HG03095 (cell line): ENCODE measurements around the gene PDIA4.

Experiments used
- ATAC-seq: cut with Tn5 transposase; IDR thresholded peaks from one replicate; pipeline ENCODE4 v1.9.1; 2021; ENCODE audit warnings: moderate library complexity; ENCODE audit not compliant: unreplicated experiment

The PDIA4 gene

DNA sequence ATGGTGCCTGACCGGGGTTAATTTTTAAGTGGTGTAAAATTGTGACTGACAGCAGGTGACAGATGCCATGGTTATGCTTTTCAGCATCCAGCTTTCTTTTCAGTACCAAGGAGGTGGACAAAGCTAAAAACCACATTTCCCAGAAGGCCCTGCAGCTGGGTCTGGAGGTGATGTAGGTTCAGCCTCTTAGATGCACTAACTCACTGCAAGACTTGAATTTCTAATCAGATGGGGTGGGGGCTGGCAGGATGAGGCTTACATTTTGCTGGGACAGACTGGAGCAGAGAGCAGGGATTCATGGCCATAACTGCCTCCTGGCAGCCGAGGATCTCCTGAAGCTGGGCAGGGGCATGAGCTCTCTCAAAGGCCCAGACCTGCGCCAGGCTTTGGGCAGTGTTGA lies 52.4 kb downstream of the PDIA4 start:
- no peak for ATAC-seq

DNA sequence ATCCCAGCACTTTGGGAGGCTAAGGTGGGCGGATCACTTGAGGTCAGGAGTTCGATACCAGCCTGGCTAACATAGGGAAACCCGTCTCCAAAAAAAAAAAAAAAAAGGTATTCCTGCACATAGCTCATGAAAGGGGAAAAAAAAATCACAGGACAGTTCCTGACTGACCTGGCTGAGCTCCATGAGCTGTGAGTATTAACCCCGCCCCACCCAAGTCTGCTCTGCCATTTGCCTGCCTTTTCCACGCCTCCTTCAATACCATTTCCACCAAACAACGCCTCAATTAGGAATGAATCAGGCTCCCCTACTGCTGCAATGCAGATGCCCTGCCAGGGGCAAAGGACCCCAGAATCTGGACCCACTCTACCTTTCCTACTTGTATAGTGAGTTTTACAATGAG lies 55.0 kb downstream of the PDIA4 start:
- no peak for ATAC-seq

DNA sequence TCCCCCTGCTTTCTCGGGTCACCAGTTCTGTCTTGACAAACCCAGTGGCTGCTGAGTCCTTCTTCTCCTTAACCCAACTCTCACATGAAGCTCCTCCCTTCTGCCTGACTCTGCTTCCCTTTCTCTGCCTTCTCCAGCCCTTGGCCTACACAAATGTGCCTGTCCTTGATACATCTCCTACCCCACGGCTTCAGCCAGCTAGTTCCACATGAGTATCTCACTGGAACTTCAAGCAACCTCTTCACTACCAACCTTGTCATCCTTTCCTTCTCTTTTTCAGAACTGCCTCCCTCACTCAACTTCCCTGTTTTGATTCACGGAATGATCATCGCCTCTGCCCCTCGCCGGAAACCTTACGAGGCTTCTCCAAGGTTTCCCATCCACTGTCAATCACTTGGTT lies 55.9 kb downstream of the PDIA4 start:
- no peak for ATAC-seq

DNA sequence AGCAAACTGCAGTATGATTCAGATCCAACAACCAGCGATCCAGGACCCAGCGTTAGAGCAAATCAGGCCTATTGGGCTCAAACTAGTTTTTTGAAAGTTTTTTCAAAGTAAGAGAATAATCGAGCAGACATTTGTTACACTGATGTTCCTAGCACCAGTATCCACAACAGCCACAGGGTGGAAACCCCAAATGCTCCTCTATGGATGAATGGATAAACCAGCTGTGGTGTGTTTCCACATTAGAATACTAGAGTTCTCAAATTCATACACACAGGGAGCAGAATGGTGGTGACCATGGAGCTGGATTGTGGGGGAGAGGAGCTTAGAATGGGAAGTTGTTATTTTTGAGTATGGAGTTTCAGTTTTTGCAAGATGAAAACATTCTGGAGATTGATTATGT lies 60.7 kb downstream of the PDIA4 start:
- no peak for ATAC-seq

DNA sequence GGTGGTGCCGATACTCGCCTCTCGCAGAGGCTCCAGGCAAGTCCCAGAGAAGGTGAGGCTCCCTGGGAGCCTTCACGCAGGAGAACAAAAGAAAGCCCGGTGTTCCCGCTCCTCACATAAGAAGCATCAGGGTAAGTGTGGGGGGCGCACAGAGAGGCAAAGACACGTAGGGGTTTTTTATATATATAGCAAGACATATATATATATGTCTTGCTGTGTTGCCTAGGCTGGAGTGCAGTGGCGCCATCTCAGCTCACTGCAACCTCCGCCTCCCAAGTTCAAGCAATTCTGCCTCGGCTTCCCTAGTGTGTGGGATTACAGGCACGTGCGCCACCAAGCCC lies 61.3 kb downstream of the PDIA4 start:
- no peak for ATAC-seq

DNA sequence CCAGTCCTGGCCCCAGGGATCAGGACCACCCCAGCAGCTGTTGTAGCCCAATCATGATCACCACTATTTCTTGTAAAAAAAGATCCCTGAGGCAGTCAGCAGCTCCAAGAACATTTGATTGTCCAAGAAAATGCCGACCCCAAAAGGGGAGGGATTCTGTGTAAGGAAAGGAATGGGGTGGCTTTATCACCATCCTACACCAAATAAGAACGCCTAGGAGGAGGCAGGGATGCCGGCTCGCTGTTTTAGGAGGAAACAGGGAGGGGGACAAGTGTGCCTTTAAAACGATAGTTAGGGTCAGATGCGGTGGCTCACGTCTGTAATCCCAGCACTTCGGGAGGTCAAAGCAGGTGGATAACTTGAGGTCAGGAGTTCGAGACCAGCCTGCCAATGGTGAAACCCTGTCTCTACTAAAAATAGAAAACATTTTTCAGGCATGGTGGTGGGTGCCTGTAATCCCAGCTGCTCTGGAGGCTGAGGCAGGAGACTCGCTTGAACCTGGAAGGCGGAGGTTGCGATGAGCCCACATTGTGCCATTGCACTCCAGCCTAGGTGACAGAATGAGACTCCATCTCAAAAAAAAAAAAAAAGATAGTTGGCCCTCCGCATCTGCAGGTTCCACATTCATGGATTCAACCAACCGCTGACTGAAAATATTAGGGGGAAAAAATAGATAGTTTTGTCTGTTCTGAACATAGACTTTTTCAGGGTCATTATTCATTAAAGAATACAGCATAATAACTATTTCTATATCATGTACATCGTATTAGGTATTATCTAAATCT lies 63.6 kb downstream of the PDIA4 start:
- no peak for ATAC-seq

DNA sequence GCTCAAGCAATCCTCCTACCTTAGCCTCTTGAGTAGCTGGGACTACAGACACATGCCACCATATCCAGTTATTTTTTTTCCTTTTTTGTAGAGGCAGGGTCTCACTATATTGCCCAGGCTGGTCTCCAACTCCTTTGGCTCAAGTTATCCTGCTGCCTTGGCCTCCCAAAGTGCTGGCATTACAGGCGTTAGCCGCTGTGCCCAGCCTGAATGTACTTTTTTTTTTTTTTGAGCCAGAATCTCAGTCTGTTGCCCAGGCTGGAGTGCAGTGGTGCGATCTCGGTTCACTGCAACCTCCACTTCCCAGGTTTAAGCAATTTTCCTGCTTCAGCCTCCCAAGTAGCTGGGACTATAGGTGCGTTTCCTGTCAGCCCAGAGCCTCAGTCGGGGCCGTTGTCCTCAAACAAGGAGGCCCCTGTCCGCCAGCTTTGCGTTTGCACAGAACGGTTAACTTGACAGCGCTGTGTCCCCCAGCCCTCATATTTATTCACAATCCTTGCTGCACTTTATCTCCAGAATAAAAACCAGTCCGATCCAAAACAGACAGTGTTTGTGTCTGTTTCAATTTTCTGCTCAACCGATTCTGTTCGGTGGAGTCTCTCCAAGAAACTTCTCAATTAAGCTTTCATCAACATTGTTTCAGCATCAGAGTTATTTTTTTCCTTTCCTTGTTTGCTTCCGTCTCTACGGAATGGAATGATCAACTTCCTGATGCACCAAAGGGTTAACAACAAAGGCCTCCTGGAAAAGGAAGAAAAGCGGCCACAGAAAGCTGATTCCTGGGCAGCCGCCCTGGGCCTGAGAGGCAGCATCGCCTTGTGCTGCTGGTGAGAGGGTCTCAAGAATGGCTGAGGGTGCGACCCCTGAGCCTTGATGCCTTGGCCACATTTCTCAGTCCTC lies 64.5 kb downstream of the PDIA4 start:
- no peak for ATAC-seq

DNA sequence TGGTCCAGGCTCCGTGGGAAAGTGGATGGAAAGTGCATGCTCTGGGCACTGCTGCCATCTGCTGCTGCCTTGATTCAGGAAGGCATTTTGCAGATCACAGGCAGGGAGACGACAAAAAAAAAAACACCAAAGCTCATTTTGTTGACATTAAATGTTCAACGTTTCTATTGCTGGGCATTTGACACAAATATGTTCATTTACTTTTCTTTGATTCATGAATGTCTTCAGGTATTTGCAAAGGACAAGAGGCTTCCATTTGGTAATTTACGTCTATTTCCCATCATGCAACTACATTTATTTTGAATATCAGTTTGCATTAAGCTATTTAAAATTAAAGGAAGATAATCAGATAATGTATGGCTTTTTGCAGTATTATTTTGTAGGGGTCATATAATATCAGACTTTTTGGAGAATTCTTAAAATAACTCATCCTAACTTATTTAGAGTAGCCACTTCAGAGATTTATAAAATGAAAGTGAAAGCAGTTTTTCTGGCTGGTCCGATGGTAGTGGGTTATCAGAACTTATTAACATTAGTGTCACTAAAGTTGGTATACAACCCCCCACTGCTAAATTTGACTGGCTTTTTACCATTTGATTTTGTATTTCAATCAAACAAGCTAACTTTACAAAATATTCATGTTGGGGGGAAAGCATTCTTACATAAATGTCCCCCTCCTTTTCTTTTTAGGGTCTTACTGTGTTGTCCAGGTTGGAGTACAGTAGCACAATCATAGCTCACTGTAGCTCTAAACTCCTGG lies 65.3 kb downstream of the PDIA4 start:
- peak; percentile 62 for ATAC-seq

DNA sequence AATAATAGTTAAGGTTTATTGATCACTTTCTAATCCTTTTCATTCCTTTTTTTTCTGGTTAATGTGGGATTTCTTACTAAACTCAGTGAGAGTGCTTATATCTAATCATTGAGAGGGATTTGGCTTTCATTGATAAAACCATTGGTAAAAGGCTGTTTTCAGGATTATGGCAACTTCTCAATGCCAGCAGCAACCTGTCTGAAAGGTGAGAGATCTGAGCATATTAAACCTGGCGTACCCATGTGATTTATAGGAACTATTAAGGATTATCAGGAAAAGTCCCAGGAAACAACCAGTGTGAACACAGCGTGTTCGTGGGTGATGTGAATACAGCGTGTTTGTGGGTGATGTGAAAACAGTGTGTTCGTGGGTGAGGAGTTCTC lies 65.9 kb downstream of the PDIA4 start:
- no peak for ATAC-seq

DNA sequence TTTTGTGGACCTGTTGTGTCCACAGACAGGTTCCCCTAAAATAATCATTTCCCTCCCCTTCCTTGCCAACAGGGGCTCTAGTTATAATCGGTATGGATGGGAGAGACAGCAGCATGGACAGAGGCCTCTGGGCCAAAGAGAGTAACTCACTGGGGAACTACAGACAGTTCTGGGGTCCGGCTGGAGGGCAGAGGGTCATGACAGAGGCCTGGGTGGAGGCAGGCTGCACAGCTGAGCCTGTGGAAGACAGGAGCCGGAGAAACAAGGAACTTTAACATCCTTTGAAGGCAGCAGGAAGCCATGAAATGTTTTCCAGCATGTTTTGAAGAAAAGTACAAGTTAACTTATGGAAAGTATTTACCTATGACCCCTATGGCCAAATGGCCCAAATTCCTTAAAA lies 68.6 kb downstream of the PDIA4 start:
- no peak for ATAC-seq

DNA sequence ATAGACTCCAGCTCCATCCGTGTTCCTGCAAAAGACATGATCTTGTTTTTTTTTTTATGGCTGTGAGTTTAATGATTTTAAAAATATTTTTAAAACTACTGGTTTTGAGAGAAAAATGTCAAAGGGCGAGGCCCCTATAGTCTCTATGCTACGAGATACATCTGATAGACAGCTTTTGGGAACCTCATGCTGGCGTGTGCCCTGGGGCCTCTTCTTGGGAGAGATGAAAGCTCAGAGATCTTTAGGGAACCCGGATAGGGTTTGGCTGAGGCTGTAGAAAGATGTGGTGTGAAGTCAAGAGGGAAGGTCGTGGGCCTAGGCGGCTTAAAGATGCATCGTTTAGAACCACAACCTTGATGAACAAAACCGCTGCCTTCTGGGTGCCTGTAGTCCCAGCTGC lies 70.2 kb downstream of the PDIA4 start:
- ATAC-seq, result no peak

DNA sequence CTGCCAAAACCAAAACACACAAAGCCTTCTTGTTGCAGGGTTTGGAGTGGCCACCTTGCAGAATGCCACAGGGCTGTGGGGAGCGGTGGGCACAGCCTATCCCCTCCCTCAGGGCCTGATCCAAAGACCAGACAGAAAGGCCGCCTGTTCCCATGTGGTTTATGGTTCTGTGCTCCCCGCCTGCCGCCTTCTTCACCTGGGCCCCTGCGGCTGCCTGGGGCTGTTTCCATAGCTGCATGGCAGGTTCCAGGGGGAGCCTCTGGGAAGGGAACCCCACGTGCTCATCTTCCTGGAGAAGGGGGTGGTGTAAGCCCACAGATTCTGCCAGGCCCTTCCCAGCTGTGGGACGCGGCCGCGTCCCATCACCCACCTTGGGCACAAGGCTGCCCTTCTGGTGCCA lies 73.5 kb downstream of the PDIA4 start:
- no peak for ATAC-seq

DNA sequence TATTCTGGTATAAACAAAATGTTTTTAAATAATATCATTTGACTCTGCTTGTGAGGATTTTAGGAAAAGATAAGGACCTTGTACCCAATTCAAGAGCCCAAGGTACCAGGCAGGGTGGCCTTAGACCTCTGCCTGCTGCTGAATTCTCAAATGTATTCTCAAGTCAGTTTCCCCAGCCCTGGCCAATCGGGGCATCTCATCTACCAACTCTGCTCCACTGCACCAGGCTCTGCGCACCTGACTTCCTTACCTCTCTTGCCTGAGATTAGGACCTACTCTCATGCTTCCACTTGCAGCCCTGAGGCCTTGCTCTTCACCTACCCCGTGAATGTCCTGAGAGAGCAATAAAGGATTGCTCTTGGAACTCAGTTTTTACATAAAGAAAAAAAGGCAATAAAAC lies 74.6 kb downstream of the PDIA4 start:
- no peak for ATAC-seq
